NCI-H526 (cell line): ENCODE measurements around the gene GRIA1.
"Not testable (repeated sequence)": the region's sequence is repeated elsewhere in the genome, so short reads cannot be mapped to it uniquely, and the experiment has no call there.

Experiments used
- DNase-seq, 2 experiments: peaks; one replicate each; lab custom pipeline; 2025; lab: John Stamatoyannopoulos, UW

The GRIA1 gene

DNA sequence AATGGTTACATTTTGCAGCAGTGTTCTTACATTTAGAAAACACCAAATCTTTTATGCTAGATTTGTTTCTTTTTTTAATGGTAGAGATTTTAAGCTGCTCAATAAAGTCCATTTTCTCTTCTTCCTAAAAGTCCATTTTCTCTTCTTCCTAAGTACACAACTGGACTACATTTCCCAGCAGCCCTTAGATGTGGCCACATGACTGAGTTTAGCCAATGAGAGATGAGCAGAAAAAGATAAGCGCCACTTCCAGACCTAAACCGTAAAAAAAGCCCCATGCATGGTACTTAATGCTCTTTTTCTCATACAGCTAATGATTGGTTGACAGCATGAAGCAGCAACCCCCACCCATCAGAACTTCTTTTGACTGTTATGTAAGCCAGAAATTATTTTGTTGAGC lies 341.5 kb downstream of the GRIA1 start:
- DNase-seq: peak; percentile 27 to 47

DNA sequence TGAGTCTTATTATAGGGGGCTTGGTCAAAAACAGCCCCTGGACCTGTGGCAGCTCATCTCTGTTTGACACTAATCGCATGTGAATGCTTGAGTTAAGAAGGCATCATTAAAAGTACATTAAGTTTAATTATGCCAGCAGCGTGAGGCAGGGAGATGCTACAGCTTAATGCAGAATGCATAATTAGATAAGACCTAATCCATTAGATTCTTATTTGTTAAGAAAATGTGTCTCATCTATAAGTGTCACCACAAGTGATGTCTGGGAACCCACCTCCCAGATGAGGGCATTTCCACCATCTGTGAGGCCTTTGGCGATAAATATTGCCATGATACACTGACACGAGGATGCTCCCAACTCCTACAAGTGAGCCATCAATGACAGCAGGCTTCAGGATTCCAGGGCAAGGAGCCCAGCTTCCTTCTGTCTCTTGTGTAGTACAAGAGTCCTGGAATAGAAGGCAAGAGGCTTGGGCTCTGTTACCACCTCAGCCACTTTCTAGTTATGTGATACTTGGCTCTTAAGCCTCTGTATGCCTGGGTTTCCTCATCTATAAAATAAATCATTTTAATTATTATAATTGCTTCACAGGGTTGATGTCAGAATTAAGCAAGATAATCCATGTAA lies 345.5 kb downstream of the GRIA1 start:
- DNase-seq: no peak

DNA sequence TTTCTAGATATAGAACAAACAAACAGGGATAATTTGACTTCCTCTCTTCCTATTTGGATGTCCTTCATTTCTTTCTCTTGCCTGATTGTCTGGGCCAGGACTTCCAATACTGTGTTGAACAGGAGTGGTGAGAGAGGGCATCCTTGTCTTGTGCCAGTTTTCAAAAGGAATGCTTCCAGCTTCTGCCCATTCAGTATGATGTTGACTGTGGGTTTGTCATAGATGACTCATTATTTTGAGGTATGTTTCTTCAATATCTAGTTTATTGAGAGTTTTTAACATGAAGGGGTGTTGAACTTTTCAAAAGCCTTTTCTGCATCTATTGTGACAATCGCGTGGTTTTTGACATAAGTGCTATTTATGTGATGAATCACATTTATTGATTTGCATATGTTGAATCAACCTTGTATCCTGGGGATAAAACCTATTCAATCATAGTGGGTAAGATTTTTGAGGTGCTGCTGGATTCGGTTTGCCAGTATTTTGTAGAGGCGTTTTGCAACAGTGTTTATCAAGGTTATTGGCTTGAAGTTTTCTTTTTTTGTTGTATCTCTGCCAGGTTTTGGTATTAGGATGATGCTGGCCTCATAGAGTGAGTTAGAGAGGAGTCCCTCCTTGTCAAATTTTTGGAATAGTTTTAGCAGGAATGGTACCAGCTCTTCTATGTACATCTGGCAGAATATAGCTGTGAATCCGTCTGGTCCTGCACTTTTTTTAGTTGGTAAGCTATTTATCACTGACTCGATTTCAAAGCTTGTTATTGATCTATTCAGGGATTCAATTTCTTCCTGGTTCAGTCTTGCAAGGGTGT lies 359.0 kb downstream of the GRIA1 start:
- not testable (repeated sequence) for DNase-seq

DNA sequence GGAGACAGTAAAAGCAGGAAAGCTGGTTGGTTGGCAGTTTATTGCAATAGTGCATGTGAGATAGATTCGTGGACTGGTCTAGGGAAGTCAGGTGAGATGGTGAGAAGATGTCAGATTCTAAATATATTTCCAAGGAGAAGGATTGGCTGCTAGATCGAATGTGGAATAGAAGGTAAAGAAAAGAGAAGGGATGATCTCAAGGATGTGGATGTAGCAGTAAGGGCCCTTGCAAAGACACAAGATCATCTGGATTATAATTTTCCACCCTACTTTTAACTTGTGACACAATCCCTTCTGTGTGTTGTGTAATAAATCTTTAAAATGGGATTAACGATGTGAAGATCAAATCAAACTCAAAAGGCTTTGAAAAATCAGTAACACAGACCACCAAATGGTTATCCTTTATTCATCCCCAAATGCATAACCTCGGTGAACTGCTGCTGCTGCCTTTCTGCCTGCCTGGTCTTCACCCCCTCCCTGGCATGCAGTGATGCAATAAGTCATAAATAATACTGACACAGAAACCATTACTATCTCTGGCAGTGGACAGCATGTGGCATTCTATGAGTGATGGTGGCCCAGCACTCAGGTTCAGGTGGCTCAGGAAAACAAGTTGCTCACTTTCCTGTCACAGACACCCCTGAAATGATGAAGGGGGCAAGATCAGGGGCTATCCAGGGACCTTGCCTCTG lies 369.9 kb downstream of the GRIA1 start:
- DNase-seq: no peak

DNA sequence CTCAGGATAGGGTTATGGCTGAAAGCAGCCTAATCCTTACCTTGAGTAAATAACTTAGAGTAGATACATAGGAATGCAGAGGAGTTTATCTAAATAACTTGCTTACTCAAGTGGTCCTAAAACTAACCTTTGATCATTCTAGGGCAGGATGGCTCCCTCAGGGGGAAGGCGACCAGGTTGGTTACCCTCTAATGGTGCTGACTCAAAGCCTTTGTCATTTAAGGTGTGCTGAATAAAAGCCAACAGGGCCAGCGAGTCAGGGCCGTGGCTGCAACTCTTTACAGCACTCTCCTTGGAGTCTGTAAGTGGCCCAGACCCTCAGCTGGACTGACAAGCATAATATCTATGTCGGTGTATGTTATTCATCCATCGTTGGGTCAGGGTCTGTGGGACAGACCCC lies 372.4 kb downstream of the GRIA1 start:
- DNase-seq: not testable (repeated sequence)
